ENCODE data around the gene GASK1A.

GASK1A gene

DNA sequence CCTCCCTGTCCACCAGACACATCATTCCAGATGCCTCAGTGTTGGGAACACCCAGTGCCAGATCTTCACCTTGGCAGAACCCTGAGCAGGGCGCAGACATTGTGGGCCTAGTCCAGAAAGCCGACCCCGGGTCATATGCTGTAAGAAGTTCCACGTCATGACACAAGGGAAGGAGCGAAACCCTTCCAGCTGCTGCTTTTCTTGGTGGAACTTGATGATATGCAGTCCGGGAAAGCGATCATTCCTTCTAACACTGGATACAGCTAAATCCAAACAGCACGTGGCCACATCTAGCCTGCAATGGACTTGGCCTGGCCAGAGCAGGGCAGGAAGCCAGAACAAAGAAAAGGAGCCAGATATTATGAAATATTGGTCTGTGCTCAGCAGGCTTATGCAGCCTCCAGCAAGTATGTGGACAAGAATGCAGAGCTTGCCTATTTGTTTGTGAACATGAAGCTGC, 22.0 kb downstream of the GASK1A start:
- DNase-seq (ENCODE audit: low read depth), result no peak
- TF ChIP-seq POLR2A (IDR thresholded peaks at IDR 0.05; ENCODE audit: extremely low read depth, insufficient read length) (no peak), MYC (IDR thresholded peaks at IDR 0.05; ENCODE audit: low read depth, low read length) (no peak)
- TF ChIP-seq, protein P1, sequence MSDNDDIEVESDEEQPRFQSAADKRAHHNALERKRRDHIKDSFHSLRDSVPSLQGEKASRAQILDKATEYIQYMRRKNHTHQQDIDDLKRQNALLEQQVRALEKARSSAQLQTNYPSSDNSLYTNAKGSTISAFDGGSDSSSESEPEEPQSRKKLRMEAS (IDR thresholded peaks at IDR 0.05; ENCODE audit: low read depth, low read length), result no peak
- TF ChIP-seq, protein P2, sequence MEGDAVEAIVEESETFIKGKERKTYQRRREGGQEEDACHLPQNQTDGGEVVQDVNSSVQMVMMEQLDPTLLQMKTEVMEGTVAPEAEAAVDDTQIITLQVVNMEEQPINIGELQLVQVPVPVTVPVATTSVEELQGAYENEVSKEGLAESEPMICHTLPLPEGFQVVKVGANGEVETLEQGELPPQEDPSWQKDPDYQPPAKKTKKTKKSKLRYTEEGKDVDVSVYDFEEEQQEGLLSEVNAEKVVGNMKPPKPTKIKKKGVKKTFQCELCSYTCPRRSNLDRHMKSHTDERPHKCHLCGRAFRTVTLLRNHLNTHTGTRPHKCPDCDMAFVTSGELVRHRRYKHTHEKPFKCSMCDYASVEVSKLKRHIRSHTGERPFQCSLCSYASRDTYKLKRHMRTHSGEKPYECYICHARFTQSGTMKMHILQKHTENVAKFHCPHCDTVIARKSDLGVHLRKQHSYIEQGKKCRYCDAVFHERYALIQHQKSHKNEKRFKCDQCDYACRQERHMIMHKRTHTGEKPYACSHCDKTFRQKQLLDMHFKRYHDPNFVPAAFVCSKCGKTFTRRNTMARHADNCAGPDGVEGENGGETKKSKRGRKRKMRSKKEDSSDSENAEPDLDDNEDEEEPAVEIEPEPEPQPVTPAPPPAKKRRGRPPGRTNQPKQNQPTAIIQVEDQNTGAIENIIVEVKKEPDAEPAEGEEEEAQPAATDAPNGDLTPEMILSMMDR (IDR thresholded peaks at IDR 0.05; ENCODE audit: low read depth, low read length), result no peak
- no peak overlapping the region for H3K4me3 ChIP-seq (ENCODE audit: low read depth, low read length)

DNA sequence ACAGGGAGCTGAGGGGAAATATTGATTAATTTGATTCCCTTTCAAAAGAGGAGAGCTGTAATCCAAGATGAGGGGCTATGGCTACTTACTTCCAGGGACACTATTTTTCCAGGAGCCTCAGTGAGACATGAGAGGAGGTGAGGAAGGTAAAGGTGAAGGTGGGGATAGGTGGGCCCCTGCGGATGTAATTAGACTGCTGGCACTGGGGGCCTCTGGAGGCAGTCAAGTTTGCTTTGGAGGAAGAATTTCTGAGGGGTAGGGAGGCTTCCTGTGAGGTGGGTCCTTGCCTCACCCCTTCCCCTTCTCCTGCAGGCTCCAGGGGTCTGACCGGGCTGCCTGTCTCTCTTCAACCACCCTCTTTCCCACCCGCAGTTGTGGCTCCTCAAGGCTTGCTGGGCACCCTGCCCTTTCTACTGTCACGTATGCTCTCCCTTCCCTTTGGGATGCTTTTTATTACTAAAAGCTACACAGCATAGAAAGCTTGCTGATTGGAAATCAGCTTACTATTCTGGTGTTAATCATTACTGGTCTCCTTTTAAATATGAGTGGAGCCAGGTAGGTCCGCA, 22.5 kb downstream of the GASK1A start:
- no peak overlapping the region for H3K4me3 ChIP-seq (ENCODE audit: low read depth, low read length)
- no peak for TF ChIP-seq POLR2A (IDR thresholded peaks at IDR 0.05; ENCODE audit: extremely low read depth, insufficient read length)
- TF ChIP-seq, protein P2 (IDR thresholded peaks at IDR 0.05; ENCODE audit: low read depth, low read length), result no peak
- TF ChIP-seq, protein P1 (IDR thresholded peaks at IDR 0.05; ENCODE audit: low read depth, low read length), result no peak
- TF ChIP-seq MYC (IDR thresholded peaks at IDR 0.05; ENCODE audit: low read depth, low read length), result no peak
- DNase-seq (ENCODE audit: low read depth), result no peak

DNA sequence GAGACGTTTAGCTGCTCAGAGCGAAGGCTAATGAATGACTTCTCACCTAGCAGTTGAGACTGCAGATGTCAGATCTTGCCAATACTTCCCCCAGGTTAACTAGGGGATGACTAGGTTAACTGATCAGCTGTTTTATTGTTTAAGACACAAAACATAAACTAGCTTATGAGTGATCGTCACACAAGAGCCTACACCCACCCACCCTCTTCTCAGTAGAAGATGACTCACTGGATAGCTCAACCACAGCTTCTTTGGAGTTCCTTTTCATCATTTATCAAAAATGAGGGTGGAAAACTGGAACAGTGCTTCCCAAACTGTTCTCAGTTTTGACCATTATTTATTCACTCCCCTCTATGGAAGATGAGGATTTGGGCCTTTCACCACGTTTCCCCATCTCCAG, 25.2 kb downstream of the GASK1A start:
- no peak overlapping the region for H3K4me3 ChIP-seq (ENCODE audit: low read depth, low read length)
- TF ChIP-seq, protein P1 (IDR thresholded peaks at IDR 0.05; ENCODE audit: low read depth, low read length), result no peak
- TF ChIP-seq, protein P2 (IDR thresholded peaks at IDR 0.05; ENCODE audit: low read depth, low read length), result no peak
- TF ChIP-seq POLR2A (IDR thresholded peaks at IDR 0.05; ENCODE audit: extremely low read depth, insufficient read length) (no peak), MYC (IDR thresholded peaks at IDR 0.05; ENCODE audit: low read depth, low read length) (no peak)
- DNase-seq (ENCODE audit: low read depth), result no peak

DNA sequence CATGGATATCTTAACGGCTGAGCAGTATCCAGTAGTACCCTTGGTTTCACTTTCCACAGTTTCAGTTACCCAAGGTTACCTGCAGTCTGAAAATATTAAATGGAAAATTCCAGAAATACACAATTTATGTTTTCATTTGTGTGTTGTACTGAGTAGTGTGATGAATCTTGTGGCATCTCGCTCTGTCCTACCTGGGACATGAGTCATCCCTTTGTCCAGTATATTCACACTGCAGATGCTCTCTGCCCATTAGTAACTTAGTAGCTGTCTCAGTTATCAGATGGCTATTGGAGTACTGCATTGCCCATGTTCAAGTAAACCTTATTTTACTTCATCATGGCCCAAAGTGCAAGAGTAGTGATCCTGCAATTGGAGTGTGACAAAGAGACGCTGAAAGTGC, 26.1 kb downstream of the GASK1A start:
- TF ChIP-seq, protein P1 (IDR thresholded peaks at IDR 0.05; ENCODE audit: low read depth, low read length), result no peak
- no peak for TF ChIP-seq MYC (IDR thresholded peaks at IDR 0.05; ENCODE audit: low read depth, low read length)
- no peak for DNase-seq (ENCODE audit: low read depth)
- no peak overlapping the region for H3K4me3 ChIP-seq (ENCODE audit: low read depth, low read length)

DNA sequence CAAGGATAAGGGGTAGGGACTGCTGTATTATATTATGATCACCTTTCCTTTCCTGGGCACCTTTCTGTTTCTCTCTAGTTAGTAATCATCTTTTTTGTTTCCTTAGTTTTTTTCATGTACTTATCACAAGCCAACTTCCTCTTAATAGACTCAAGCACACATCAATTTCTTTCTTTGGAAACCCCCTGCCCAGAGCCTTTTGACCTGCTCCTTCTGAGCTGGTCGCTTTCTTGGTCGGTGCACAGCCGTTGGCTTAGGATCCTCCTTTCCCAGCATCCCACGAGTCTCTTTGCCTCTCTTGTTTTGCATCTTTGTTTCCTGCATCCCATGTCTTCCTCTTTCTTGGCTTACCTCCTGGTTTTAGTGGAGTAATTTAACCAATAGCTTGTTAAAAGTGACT, 26.9 kb downstream of the GASK1A start:
- no peak overlapping the region for H3K4me3 ChIP-seq (ENCODE audit: low read depth, low read length)
- DNase-seq (ENCODE audit: low read depth), result no peak
- TF ChIP-seq POLR2A (IDR thresholded peaks at IDR 0.05; ENCODE audit: extremely low read depth, insufficient read length) (no peak), MYC (IDR thresholded peaks at IDR 0.05; ENCODE audit: low read depth, low read length) (no peak)
- TF ChIP-seq, protein P1 (IDR thresholded peaks at IDR 0.05; ENCODE audit: low read depth, low read length), result no peak
- TF ChIP-seq, protein P2 (IDR thresholded peaks at IDR 0.05; ENCODE audit: low read depth, low read length), result no peak

DNA sequence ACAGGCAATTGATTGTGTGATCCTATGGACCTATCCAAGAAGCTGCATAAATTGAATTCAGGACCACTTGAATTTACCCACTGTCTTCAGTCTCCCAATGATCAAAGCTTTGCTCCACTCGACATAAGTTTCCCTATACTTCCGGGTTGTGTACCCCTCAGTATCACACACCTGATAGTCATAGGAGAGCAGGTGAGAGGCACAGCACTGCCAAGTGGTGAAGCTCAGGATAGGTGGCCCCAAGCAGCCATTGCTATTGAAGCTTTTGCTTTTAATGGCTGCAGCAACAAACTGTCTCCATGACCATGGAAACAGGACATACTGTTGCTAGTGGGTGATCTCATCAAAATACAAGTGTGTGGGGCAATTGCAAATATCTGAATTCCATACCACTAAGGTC, 27.7 kb downstream of the GASK1A start:
- TF ChIP-seq, protein P2 (IDR thresholded peaks at IDR 0.05; ENCODE audit: low read depth, low read length), result no peak
- TF ChIP-seq POLR2A (IDR thresholded peaks at IDR 0.05; ENCODE audit: extremely low read depth, insufficient read length), result no peak
- DNase-seq (ENCODE audit: low read depth), result no peak
- no peak overlapping the region for H3K4me3 ChIP-seq (ENCODE audit: low read depth, low read length)
